ENCODE results near the gene PAIP2. TPM values are rescaled to one million over a fixed set of nuclear protein-coding genes. Genes with fewer than 3 reads are reported as not detected.

PAIP2 gene, protein sequence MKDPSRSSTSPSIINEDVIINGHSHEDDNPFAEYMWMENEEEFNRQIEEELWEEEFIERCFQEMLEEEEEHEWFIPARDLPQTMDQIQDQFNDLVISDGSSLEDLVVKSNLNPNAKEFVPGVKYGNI
- total RNA-seq: 27.6 TPM

DNA sequence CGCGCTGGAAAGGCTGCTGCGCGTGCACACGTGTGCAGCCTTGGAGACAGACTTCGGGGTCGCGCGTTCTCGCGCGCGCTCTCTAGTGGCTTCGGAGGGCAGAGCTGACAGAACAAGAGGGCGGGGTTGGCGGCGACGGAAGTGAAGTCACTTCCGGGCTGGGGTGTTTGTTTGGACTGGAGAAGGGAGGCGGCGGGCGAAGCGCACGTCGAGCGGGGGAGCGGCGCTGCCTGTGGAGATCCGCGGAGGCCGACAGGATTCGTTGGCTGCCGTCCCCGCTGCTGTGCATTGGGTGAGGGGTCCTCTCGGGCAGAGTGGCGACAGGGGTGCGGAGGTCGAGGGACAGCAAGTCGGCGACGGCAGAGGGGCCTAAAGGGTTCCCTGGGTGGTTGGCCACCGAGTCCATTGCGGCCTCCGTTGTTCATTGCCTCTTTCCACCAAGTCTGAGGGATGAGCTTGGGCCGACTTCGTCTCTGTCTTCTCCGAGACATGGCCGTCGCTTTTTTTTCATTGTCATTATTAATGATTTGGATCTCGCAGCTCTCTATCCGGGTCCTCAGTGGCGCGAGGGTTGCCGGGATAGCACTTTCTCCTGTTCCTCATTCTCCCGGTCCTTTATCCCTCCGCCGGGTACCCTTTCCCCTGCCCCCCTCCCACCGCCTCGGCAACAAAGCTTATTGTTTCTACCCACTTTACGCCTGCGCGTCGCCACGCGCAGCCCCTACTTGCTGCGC lies at the start of gene PAIP2:
PAIP2 (plus strand) TSS at position 166 of the 734 bp plus-strand sequence. CDS start 21,931 bp downstream, outside the sequence.
- TF ChIP-seq, protein P1, sequence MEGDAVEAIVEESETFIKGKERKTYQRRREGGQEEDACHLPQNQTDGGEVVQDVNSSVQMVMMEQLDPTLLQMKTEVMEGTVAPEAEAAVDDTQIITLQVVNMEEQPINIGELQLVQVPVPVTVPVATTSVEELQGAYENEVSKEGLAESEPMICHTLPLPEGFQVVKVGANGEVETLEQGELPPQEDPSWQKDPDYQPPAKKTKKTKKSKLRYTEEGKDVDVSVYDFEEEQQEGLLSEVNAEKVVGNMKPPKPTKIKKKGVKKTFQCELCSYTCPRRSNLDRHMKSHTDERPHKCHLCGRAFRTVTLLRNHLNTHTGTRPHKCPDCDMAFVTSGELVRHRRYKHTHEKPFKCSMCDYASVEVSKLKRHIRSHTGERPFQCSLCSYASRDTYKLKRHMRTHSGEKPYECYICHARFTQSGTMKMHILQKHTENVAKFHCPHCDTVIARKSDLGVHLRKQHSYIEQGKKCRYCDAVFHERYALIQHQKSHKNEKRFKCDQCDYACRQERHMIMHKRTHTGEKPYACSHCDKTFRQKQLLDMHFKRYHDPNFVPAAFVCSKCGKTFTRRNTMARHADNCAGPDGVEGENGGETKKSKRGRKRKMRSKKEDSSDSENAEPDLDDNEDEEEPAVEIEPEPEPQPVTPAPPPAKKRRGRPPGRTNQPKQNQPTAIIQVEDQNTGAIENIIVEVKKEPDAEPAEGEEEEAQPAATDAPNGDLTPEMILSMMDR (IDR thresholded peaks at IDR 0.05): peak; percentile 78 to 85 (median 84)
- intact Hi-C loops (cut with DNase I): loop anchor here (1.0 to 5.0 kb wide), 4 partner anchors 48 to 767 kb away; partner anchors contain the start of genes HSPA9 and SPATA24
- Histone ChIP-seq H3K36me3 (no peaks in the 10 kb centered on the region), H3K9me3 (no peaks in the 10 kb centered on the region), H3K4me1 (peaks cover 5 to 19% of the 10 kb centered on the region in 2 donors), H3K27ac (peak within 1 kb of the TSS; percentile 90 to 99), H3K27me3 (no peaks in the 10 kb centered on the region), H3K4me3 (peak within 1 kb of the TSS; percentile 71 to 97)
- DNase-seq (ENCODE audit: low spot score in 2 of 2): peak; percentile 88 to 99

DNA sequence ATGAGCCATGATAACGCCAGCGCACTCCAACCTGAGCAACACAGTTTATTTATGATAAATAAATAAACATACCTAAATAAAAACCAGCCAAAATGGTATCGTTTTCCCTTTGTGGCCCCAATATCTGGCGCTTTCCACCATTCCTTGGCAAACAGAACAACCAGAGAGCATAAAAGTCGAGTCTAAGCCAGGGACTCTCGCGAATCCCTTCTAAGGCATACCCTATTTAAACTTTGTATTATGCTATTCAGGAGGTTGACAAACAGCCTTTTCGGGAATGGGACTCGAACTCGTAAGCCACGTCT lies 48.5 kb upstream of the PAIP2 start:
- Histone ChIP-seq H3K4me3 (peak overlapping the region; percentile 88 to 89), H3K4me1 (peaks cover 8 to 24% of the 10 kb centered on the region in 2 donors), H3K27ac (peak overlapping the region; percentile 100), H3K27me3 (no peaks in the 10 kb centered on the region), H3K36me3 (no peaks in the 10 kb centered on the region), H3K9me3 (no peaks in the 10 kb centered on the region)
- intact Hi-C loops (cut with DNase I): loop anchor here (1.0 to 10.0 kb wide), 4 partner anchors 19 to 272 kb away; partner anchors contain the start of genes SPATA24, STING1 and UBE2D2
- no peak for DNase-seq (ENCODE audit: low spot score in 2 of 2)
- TF ChIP-seq, protein P1 (IDR thresholded peaks at IDR 0.05): no peak

DNA sequence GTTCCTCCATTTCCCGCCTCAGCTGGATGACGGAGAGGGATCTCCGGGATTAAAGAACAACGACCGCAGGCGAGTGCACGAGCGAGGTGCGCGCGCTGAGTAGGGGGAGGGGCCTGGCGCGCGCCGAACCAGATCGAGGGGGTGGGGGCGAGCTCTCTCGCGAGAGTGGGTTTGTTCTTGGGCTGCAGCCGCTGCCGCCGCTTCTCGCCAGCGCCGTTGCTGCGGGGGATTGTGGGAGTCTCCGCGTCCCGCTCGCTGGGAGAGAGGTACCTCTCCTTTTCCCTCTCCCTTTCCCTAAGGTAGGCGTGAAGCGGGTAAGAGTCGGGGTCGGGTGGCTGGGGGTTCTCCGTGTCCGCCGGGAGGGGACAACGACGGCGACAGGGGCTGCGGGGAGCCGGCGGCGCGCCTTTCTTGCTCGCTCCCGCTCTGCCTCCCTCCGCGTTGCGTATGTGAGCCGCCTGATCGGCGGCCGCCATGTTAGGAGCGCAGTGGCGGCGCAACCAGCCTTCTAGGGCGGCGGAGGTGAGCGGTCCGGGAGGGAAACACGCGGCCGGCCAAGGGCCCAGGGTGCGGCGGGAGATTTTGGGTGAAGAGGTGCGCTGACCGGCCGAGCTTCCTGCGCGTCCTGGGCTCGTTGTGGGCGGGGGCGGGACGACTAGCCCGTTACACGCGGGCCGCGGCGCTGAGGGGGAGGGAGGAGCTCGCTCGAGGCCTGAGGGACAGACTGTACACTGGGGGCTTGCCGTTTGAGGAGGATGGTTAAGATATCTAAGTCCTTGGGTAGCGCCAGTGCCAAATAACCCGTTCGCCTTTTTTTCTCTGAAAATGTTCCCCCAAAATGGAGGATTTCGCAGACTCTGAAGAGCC lies 47.9 kb upstream of the PAIP2 start, which contains the start of gene MATR3:
MATR3 (plus strand) TSS at position 234 of the 867 bp plus-strand sequence. CDS start 13,676 bp downstream, outside the sequence.
- no peaks in the 10 kb centered on the region for H3K27me3 ChIP-seq
- peak within 1 kb of the TSS; percentile 100 for H3K27ac ChIP-seq
- no peaks in the 10 kb centered on the region for H3K9me3 ChIP-seq
- no peaks in the 10 kb centered on the region for H3K36me3 ChIP-seq
- TF ChIP-seq, protein P1 (IDR thresholded peaks at IDR 0.05): no peak
- intact Hi-C loops (cut with DNase I): loop anchor here (1.0 to 10.0 kb wide), 5 partner anchors 19 to 271 kb away; partner anchors contain the start of genes PAIP2, SPATA24, STING1 and UBE2D2
- peak; percentile 78 to 97 for DNase-seq (ENCODE audit: low spot score in 2 of 2)
- H3K4me1 ChIP-seq: peaks cover 13 to 30% of the 10 kb centered on the region in 2 donors
- peak within 1 kb of the TSS; percentile 88 to 89 for H3K4me3 ChIP-seq

DNA sequence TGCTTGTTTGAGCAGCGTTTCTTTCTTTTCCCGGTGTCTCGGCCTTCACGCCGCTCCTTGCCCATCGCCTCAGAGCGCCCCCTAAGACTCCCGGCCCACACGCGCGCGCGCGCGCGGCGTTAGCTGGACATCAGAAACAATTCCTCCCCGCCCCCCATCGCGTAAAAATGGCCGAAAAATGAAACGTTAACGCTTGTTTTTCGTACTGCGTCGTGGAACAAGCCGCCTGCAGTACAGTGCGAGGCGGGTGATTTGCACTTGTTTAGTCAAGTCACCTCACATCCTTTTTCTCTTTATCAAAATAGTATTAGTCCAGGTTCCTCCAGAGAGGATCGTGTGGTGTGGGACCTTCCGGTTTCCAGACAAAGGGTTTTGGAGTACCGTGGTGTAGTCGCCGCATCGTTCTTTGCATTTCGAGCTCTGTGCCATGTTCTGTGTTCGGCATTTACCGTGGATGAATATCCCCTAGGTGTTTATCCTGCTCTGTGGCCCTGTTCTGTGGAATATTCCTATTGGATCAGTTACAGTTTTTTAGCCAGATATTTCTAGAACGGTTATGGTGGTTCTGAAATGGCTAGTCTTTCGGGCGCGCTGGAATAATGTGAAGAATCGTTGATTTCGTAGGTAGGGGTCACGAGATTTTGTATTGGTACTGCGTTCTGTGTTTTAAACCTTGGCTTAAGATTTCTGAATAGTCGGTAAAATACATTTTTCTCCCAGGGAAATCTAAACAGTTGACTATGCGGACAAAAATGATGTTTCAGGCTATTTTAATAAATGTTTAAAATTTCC lies 47.1 kb upstream of the PAIP2 start:
- H3K27ac ChIP-seq: peak overlapping the region; percentile 100
- no peaks in the 10 kb centered on the region for H3K27me3 ChIP-seq
- DNase-seq (ENCODE audit: low spot score in 2 of 2): peak in 1 of 2 donors; percentile 83
- TF ChIP-seq, protein P1 (IDR thresholded peaks at IDR 0.05): peak in 2 of 3 experiments; percentile 12 to 35
- intact Hi-C loops (cut with DNase I): loop anchor here (1.0 to 10.0 kb wide), 4 partner anchors 47 to 270 kb away; partner anchors contain the start of genes PAIP2, SPATA24, STING1 and UBE2D2
- no peaks in the 10 kb centered on the region for H3K36me3 ChIP-seq
- H3K9me3 ChIP-seq: no peaks in the 10 kb centered on the region
- peak overlapping the region; percentile 88 to 89 for H3K4me3 ChIP-seq
- peaks cover 13 to 38% of the 10 kb centered on the region in 2 donors for H3K4me1 ChIP-seq
